GDM1 (cell line): ENCODE data around the gene PET100.

Source experiments
- DNase-seq: peaks from one replicate; lab custom pipeline; 2025; lab: John Stamatoyannopoulos, UW

The PET100 gene

GRCh38 chr19:7629347-7630054, at the start of gene PET100, which contains the start of gene XAB2:
Gene PET100, plus strand, starts transcription at chr19:7629793. Its CDS starts 41 bp downstream, at chr19:7629834.
Gene XAB2, minus strand, starts transcription at chr19:7629545. Its CDS starts 18 bp downstream, at chr19:7629527.
- DNase-seq: peak; percentile 96

- DNase-seq: no peak
Measured at GRCh38 chr19:7582446-7582845, 47.1 kb upstream of the PET100 start.

GRCh38 chr19:7589822-7590221, 39.8 kb upstream of the PET100 start:
- DNase-seq: no peak

- no peak for DNase-seq
Measured at GRCh38 chr19:7590256-7590655, 39.3 kb upstream of the PET100 start.

GRCh38 chr19:7595466-7596133, 34.0 kb upstream of the PET100 start, which contains the start of gene CAMSAP3:
Gene CAMSAP3, plus strand, starts transcription at chr19:7595863. Its CDS starts 140 bp downstream, at chr19:7596003.
- no peak for DNase-seq

- DNase-seq: no peak
Measured at GRCh38 chr19:7596211-7596937, 33.2 kb upstream of the PET100 start.

GRCh38 chr19:7597689-7598088, 31.9 kb upstream of the PET100 start:
- no peak for DNase-seq

GRCh38 chr19:7598180-7598579, 31.4 kb upstream of the PET100 start:
- no peak for DNase-seq

GRCh38 chr19:7600721-7601120, 28.9 kb upstream of the PET100 start:
- DNase-seq: no peak

GRCh38 chr19:7602240-7602934, 27.2 kb upstream of the PET100 start:
- DNase-seq: no peak

- no peak for DNase-seq
Measured at GRCh38 chr19:7602935-7603497, 26.6 kb upstream of the PET100 start.

- no peak for DNase-seq
Measured at GRCh38 chr19:7603919-7604318, 25.7 kb upstream of the PET100 start.

GRCh38 chr19:7605490-7606222, 23.9 kb upstream of the PET100 start:
- peak; percentile 7 for DNase-seq

- DNase-seq: no peak
Measured at GRCh38 chr19:7606289-7606688, 23.3 kb upstream of the PET100 start.

- no peak for DNase-seq
Measured at GRCh38 chr19:7607212-7607873, 22.2 kb upstream of the PET100 start.

GRCh38 chr19:7607874-7608560, 21.6 kb upstream of the PET100 start:
- DNase-seq: no peak

GRCh38 chr19:7610491-7611240, 18.9 kb upstream of the PET100 start:
- DNase-seq: no peak

GRCh38 chr19:7611541-7612279, 17.9 kb upstream of the PET100 start:
- no peak for DNase-seq
